C4-2B (cell line): Measurements from ENCODE around the gene ABCA9.

Experiments used
- ZFX ChIP-seq: fragments of 450-650 bp; IDR thresholded peaks from 2 replicates; pipeline ENCODE4 v1.6.1; 2017
- TF ChIP-seq, protein P1 (sequence below): fragments of 450-650 bp; conservative IDR thresholded peaks from 2 replicates; pipeline ENCODE4 v1.5.1; 2017; ENCODE audit warnings: mild to moderate bottlenecking

DNA sequence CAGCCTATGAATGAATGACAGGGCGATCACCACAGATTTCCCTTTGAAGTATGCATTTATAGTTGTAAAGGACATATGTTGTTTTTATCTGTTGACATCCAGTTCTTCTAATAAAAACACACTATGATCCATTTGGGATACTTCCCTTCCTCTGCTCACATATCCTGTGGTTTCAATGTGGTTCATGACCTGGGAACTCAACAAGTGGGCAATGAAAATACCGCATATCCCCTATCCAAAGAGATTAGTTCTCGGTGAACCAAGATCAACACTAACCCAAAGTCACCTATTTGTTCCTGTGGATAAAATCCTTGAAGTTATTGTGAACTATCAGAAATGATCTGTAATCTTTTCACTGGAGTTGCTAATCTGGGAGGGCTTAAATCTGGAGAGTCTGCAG lies 121.5 kb downstream of the ABCA9 start:
- TF ChIP-seq, protein P1, sequence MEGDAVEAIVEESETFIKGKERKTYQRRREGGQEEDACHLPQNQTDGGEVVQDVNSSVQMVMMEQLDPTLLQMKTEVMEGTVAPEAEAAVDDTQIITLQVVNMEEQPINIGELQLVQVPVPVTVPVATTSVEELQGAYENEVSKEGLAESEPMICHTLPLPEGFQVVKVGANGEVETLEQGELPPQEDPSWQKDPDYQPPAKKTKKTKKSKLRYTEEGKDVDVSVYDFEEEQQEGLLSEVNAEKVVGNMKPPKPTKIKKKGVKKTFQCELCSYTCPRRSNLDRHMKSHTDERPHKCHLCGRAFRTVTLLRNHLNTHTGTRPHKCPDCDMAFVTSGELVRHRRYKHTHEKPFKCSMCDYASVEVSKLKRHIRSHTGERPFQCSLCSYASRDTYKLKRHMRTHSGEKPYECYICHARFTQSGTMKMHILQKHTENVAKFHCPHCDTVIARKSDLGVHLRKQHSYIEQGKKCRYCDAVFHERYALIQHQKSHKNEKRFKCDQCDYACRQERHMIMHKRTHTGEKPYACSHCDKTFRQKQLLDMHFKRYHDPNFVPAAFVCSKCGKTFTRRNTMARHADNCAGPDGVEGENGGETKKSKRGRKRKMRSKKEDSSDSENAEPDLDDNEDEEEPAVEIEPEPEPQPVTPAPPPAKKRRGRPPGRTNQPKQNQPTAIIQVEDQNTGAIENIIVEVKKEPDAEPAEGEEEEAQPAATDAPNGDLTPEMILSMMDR: no peak
- no peak for TF ChIP-seq ZFX
